Left lung (tissue), 10 donors: ENCODE measurements around the gene MOB3A. TPM values are rescaled to one million over a fixed set of nuclear protein-coding genes. Genes with fewer than 3 reads are reported as not detected.

Source experiments
- ATAC-seq: fragments of 200-7000 bp; cut with Tn5 transposase; one replicate; pipeline ENCODE4 v1.9.1; 2020; ENCODE audit warnings: moderate library complexity
- DNase-seq, 4 donors: peaks; one replicate each; pipeline ENCODE4 v3.0.0-alpha.2; 2013 to 2020
- H3K27ac ChIP-seq, 2 donors: fragments of 200-600 bp; sonication (generic) in 1 of 2; one replicate each; pipeline versions ENCODE4 v1.5.0 to v1.8.0; 2020 to 2021
- H3K27me3 ChIP-seq, 2 donors: fragments of 200-600 bp; sonication (generic) in 1 of 2; one replicate each; pipeline versions ENCODE4 v1.5.0 to v1.8.0; 2020 to 2021
- H3K36me3 ChIP-seq, 2 donors: fragments of 200-600 bp; sonication (generic) in 1 of 2; one replicate each; pipeline versions ENCODE4 v1.5.0 to v1.8.0; 2020 to 2021
- H3K4me1 ChIP-seq, 2 donors: fragments of 200-600 bp; one replicate each; pipeline ENCODE4 v1.8.0; 2021
- H3K4me3 ChIP-seq, 2 donors: fragments of 200-600 bp; sonication (generic) in 1 of 2; one replicate each; pipeline versions ENCODE4 v1.5.0 to v1.8.0; 2020 to 2021; ENCODE audit warnings: mild to moderate bottlenecking in 1 of 2
- H3K9me3 ChIP-seq, 2 donors: fragments of 200-600 bp; sonication (generic) in 1 of 2; one replicate each; pipeline versions ENCODE4 v1.5.0 to v1.8.0; 2020 to 2021
- intact Hi-C, 2 donors: fragments of 100-400 bp; cut with DNase I; formaldehyde crosslinking; loops; one replicate each; pipeline versions ENCODE4 v1.11.2 to v1.14.2; 2022
- polyA plus RNA-seq, 6 donors: library from polyadenylated mRNA; unstranded; fragments of 120-200 nt; gene quantifications; one replicate each; pipeline ENCODE4 v1.2.1, GENCODE V29; 2013; ENCODE audit not compliant: insufficient read length in 6 of 6
- total RNA-seq, 2 donors: library from RNA; stranded (reverse); fragmentation: NEBNext Ultra II Directional; extraction: Animal tissue kit (Norgen Biotek cat#: 25700); gene quantifications; one replicate each; pipeline ENCODE4 v1.2.1, GENCODE V29; 2021
- TF ChIP-seq, protein P1 (sequence below), 2 donors: fragments of 200-600 bp; sonication (generic) in 1 of 2; IDR thresholded peaks; one replicate each; pipeline versions ENCODE4 v1.5.0 to v1.8.0; 2021; ENCODE audit warnings: antibody characterized with exemption in 2 of 2
- donor health status: DM: no; HTN: yes; CAD: no.
- donor health status: DM: no; HTN: no; CAD: no.

The MOB3A gene
- total and polyA plus RNA-seq, 8 donors = 20.6 to 105 (median 25.4) TPM

GRCh38 chr19:2079865-2080301, 16.2 kb downstream of the MOB3A start:
- no peak overlapping the region for H3K4me3 ChIP-seq
- H3K27me3 ChIP-seq = no peaks in the 10 kb centered on the region
- TF ChIP-seq, protein P1, sequence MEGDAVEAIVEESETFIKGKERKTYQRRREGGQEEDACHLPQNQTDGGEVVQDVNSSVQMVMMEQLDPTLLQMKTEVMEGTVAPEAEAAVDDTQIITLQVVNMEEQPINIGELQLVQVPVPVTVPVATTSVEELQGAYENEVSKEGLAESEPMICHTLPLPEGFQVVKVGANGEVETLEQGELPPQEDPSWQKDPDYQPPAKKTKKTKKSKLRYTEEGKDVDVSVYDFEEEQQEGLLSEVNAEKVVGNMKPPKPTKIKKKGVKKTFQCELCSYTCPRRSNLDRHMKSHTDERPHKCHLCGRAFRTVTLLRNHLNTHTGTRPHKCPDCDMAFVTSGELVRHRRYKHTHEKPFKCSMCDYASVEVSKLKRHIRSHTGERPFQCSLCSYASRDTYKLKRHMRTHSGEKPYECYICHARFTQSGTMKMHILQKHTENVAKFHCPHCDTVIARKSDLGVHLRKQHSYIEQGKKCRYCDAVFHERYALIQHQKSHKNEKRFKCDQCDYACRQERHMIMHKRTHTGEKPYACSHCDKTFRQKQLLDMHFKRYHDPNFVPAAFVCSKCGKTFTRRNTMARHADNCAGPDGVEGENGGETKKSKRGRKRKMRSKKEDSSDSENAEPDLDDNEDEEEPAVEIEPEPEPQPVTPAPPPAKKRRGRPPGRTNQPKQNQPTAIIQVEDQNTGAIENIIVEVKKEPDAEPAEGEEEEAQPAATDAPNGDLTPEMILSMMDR (IDR thresholded peaks at IDR 0.05) = no peak
- no peak for ATAC-seq
- no peaks in the 10 kb centered on the region for H3K9me3 ChIP-seq
- DNase-seq = no peak
- peaks cover 0 to 83% of the 10 kb centered on the region in 2 donors for H3K36me3 ChIP-seq
- H3K27ac ChIP-seq = no peak overlapping the region
- intact Hi-C loops = no loop called here
- H3K4me1 ChIP-seq = peaks cover 0 to 55% of the 10 kb centered on the region in 2 donors

DNA sequence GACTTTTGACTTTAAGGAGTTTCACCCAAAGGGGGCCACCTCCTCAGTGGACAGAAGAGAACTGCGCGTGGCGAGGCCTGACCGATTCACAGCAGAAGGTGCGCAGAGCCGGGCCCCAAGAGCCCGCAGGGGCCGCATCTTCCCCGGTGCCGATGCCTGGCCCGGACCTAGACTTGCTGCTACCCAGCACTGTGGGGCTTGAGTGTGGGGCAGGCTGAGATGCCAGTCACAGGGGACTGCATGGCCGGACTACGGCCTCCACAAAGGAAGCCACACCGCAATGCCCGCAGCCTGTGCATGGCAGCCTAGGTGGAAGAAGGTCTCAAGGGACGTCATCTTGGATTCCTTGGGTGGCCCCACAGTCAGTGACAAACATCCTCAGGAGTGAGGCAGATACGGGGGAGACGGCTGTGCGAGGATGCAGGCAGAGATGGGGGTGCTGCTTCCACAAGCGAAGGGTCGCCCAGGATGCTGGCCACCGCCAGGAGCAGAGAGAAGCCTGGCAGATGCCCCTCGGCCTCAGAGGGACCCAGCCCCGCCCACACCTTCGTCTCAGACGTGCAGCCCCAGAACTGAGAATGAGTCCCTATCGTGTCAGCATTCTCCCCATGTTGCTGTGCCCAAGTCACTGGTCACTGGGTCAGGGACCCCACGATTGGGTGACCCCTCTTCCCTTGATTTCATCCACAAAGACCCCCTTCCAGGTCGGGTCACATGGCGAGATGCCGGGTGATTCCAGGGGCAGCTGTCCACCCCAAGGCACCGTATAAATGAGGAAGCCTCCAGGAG, 16.9 kb downstream of the MOB3A start:
- no peak for ATAC-seq
- Histone ChIP-seq H3K36me3 (peaks cover 0 to 88% of the 10 kb centered on the region in 2 donors), H3K4me1 (peaks cover 0 to 56% of the 10 kb centered on the region in 2 donors), H3K9me3 (no peaks in the 10 kb centered on the region), H3K4me3 (no peak overlapping the region), H3K27ac (no peak overlapping the region), H3K27me3 (no peaks in the 10 kb centered on the region)
- intact Hi-C loops = no loop called here
- DNase-seq = no peak
- TF ChIP-seq, protein P1 (IDR thresholded peaks at IDR 0.05) = no peak

DNA sequence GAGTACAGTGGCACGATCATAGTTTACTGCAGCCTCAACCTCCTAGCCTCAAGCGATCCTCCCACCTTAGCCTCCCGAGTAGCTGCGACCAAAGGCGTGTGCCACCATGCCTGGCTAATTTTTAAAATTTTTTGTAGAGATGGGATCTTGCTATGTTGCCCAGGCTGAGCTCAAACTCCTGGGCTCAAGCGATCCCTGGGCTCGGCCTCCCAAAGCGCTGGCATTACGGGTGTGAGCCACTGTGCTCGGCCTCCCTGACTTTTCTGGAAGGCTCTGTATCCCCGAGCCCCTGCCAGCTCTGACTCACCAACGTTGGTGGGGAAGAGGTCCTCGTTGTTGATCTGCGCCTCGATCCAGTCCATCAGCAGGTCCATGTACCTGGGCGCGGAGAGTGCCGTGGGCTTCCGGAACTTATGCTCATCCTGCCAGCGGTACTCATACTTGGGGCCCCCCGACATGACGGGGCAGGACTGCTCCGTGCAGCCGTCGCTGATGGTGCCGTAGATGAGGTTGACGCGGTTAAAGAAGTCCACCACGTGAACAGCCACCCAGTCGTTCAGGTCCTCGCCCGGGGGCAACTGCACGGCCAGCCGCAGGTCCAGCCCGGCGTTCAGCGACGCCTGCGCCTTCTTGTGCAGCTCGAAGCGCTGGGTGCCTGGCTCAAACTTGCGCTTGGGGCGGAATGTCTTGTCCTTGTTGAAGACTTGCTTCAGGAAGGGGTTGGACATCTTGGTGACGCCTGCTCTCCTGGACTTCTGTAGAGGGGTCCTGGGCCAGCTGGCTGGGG, 18.1 kb downstream of the MOB3A start:
- no peak overlapping the region for H3K4me3 ChIP-seq
- no peak overlapping the region for H3K27ac ChIP-seq
- intact Hi-C loops = no loop called here
- ATAC-seq = no peak
- peaks cover 0 to 56% of the 10 kb centered on the region in 2 donors for H3K4me1 ChIP-seq
- no peak for DNase-seq
- TF ChIP-seq, protein P1 (IDR thresholded peaks at IDR 0.05) = no peak
- peaks cover 0 to 92% of the 10 kb centered on the region in 2 donors for H3K36me3 ChIP-seq
- H3K9me3 ChIP-seq = no peaks in the 10 kb centered on the region
- no peaks in the 10 kb centered on the region for H3K27me3 ChIP-seq

DNA sequence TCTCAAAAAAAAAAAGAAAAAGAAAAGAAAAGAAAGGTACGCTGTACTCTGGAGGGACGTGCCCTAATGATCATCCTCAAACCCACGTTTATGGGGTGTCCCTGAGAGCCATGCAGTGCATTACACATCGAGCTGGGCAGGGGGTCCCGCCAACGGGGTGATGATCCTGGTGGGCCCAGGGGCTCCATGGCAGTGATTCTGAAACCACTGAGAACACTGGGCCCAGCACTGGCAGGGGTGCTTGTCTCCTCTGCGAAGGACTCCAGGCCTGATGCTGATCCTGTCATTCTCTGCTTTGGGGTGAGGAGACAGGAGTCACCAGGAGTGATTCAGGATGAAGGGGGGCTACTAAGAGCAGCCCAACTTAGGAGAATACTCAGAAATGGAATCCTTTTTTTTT, 18.7 kb downstream of the MOB3A start:
- TF ChIP-seq, protein P1 (IDR thresholded peaks at IDR 0.05) = no peak
- H3K4me1 ChIP-seq = peaks cover 0 to 56% of the 10 kb centered on the region in 2 donors
- no peak for ATAC-seq
- H3K4me3 ChIP-seq = no peak overlapping the region
- H3K36me3 ChIP-seq = peaks cover 0 to 98% of the 10 kb centered on the region in 2 donors
- H3K9me3 ChIP-seq = no peaks in the 10 kb centered on the region
- H3K27me3 ChIP-seq = no peaks in the 10 kb centered on the region
- DNase-seq = no peak
- no peak overlapping the region for H3K27ac ChIP-seq
- intact Hi-C loops = no loop called here

GRCh38 chr19:2076526-2076944, 19.6 kb downstream of the MOB3A start:
- intact Hi-C loops = no loop called here
- TF ChIP-seq, protein P1 (IDR thresholded peaks at IDR 0.05) = no peak
- H3K36me3 ChIP-seq = peaks cover 0 to 99% of the 10 kb centered on the region in 2 donors

More at GRCh38 chr19:2076526-2076944, 19.6 kb downstream of the MOB3A start:
- ATAC-seq (no peak), DNase-seq (no peak)
- H3K4me1 ChIP-seq = peaks cover 0 to 47% of the 10 kb centered on the region in 2 donors
- H3K27ac ChIP-seq = no peak overlapping the region
- no peaks in the 10 kb centered on the region for H3K27me3 ChIP-seq
- H3K4me3 ChIP-seq = no peak overlapping the region
- no peaks in the 10 kb centered on the region for H3K9me3 ChIP-seq
